Endothelial cell (in vitro differentiated cells): Measurements from ENCODE around the gene MRPL10. TPM values are rescaled to one million over a fixed set of nuclear protein-coding genes. Genes with fewer than 3 reads are reported as not detected.

Source experiments
- DNase-seq: peaks from one replicate; pipeline ENCODE4 v3.0.0; 2021; ENCODE audit warnings: low spot score
- H3K27ac Mint-ChIP-seq: one replicate; pipeline ENCODE4 v1.8.0; 2021; ENCODE audit warnings: mixed read lengths, inconsistent platforms; ENCODE audit not compliant: unreplicated experiment
- H3K27me3 Mint-ChIP-seq: one replicate; pipeline ENCODE4 v1.8.0; 2021; ENCODE audit warnings: mild to moderate bottlenecking, moderate library complexity, mixed read lengths, inconsistent platforms; ENCODE audit not compliant: unreplicated experiment
- H3K36me3 Mint-ChIP-seq: one replicate; pipeline ENCODE4 v1.8.0; 2021; ENCODE audit warnings: mild to moderate bottlenecking, low read depth, mixed read lengths, inconsistent platforms; ENCODE audit not compliant: unreplicated experiment
- H3K4me1 Mint-ChIP-seq: one replicate; pipeline ENCODE4 v1.8.0; 2021; ENCODE audit warnings: mild to moderate bottlenecking, mixed read lengths, inconsistent platforms; ENCODE audit not compliant: unreplicated experiment
- H3K4me3 Mint-ChIP-seq: one replicate; pipeline ENCODE4 v1.8.0; 2021; ENCODE audit warnings: mild to moderate bottlenecking, mixed read lengths, inconsistent platforms; ENCODE audit not compliant: unreplicated experiment
- H3K9me3 Mint-ChIP-seq: one replicate; pipeline ENCODE4 v1.8.0; 2021; ENCODE audit warnings: mixed read lengths, inconsistent platforms; ENCODE audit not compliant: unreplicated experiment
- total RNA-seq: library from RNA; stranded (reverse); fragmentation: NEBNext Ultra II Directional; extraction: Animal tissue kit (Norgen Biotek cat#: 25700); gene quantifications from one replicate; pipeline ENCODE4 v1.2.1, GENCODE V29; 2021; ENCODE audit not compliant: unreplicated experiment
- TF ChIP-seq, protein P1 (sequence below): fragments of 200-600 bp; sonication (generic); IDR thresholded peaks from one replicate; pipeline ENCODE4 v1.5.0; 2021; ENCODE audit warnings: antibody characterized with exemption; ENCODE audit not compliant: unreplicated experiment

Gene MRPL10
- total RNA-seq, 1 donor from 2014 or later, result 56.3 TPM

DNA sequence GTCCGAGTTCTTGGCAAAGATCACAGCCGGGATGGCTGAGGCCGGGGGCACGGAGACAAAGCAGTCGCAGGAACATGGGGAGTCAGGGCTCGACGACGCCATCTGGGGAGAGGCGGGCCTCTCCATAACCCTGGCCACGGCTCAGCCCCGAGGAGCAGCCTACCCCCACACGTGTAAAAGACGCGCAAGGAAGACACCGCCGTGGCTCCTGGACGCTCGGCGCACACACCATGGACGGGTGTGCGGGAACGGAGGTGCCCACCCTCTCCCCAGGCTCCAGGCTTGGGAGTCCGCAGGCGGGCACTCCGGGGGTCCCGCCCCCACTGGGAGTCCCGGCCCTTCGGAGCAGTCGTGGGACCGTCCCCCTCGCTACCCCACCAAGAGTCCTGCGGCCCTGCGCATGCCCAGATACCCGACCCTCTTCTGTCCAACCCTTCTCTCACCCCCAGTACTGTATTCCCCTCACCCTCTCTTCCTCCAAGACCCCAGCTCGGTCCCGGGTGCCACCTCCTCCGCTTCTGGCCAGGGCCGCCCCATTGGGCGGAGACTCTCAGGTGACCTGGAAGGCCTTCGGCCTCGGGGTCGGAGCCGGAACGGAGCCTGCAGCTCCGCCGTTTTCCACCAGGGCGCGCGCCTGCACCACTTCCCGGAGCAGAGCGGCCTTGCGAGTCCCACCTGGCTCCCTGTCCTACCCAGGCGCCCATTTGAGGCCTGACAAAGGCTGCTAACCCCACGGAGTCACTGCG lies 9.6 kb upstream of the MRPL10 start, which contains the start of gene SCRN2:
TSS of gene SCRN2 (minus strand) at position 532 of the 746 bp plus-strand sequence. CDS start at position 102, 430 bp downstream.
- Mint-ChIP-seq H3K4me3 (peak within 1 kb of the TSS; percentile 95), H3K27ac (peak within 1 kb of the TSS; percentile 61), H3K36me3 (peaks cover 6% of the 10 kb centered on the region), H3K4me1 (peaks cover 43% of the 10 kb centered on the region), H3K27me3 (peaks cover 2% of the 10 kb centered on the region), H3K9me3 (no peaks in the 10 kb centered on the region)
- peak; percentile 99 for DNase-seq
- TF ChIP-seq, protein P1, sequence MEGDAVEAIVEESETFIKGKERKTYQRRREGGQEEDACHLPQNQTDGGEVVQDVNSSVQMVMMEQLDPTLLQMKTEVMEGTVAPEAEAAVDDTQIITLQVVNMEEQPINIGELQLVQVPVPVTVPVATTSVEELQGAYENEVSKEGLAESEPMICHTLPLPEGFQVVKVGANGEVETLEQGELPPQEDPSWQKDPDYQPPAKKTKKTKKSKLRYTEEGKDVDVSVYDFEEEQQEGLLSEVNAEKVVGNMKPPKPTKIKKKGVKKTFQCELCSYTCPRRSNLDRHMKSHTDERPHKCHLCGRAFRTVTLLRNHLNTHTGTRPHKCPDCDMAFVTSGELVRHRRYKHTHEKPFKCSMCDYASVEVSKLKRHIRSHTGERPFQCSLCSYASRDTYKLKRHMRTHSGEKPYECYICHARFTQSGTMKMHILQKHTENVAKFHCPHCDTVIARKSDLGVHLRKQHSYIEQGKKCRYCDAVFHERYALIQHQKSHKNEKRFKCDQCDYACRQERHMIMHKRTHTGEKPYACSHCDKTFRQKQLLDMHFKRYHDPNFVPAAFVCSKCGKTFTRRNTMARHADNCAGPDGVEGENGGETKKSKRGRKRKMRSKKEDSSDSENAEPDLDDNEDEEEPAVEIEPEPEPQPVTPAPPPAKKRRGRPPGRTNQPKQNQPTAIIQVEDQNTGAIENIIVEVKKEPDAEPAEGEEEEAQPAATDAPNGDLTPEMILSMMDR, result peak; percentile 97

DNA sequence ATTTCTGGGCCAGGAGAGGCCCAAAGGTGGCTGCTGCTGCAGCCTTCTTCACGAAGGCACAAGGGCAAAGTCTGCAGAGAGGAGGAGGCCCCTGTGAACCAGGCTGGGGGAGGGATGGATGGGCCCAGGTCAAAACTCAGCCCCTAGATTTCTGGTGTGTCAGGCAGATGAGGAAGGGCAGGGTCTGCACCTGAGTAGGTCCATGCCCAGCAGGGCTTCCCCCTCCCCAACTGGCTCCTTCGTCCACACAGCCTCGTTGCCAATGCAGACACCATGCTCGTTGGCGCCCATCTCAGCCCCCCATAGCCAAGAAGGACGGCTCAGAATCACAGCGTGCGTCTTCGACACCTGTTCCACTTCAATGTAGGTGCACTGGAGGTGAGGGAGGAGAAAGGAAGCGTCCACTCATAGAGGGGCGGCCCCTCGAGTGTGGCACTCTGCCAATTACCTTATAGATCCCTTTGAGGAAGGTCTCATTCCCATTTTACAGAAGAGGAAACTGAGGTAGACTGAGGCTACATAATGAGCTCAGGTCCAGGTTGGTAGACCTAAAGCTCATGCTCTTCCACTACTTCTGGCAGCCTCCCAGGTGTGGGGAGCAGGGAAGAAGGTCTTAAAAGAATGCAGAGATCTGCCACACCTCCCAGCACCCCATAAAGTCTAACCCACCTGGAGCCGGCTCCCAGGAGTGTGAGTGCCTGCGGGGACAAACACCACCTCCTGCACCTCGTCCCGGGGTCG lies 8.8 kb upstream of the MRPL10 start:
- Mint-ChIP-seq H3K9me3 (no peaks in the 10 kb centered on the region), H3K4me3 (peak overlapping the region; percentile 90), H3K4me1 (peaks cover 46% of the 10 kb centered on the region), H3K27me3 (peaks cover 2% of the 10 kb centered on the region), H3K36me3 (peaks cover 11% of the 10 kb centered on the region), H3K27ac (no peak overlapping the region)
- TF ChIP-seq, protein P1, result no peak
- DNase-seq, result no peak

DNA sequence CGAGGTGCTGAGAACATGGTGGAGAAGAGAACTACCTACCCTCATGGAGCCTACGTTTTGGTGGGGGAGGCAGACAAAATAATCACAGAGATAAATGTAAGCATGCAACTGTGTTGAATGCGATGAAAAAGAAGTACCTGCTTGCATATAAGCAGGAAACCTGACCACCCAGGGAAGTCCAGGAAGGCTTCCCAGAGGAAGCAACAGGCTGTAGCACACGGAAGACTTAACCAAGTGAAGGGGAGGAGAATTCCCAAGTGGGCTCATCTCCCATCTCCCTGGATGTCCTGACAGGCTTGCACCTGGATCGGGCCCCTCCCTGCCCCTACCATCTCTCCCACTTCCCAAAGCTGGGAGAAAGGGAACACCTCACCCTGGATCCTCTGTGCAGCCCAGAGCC lies 7.7 kb upstream of the MRPL10 start:
- peaks cover 3% of the 10 kb centered on the region for H3K27me3 Mint-ChIP-seq
- H3K4me1 Mint-ChIP-seq, result peaks cover 52% of the 10 kb centered on the region
- H3K36me3 Mint-ChIP-seq, result peaks cover 16% of the 10 kb centered on the region
- no peak overlapping the region for H3K4me3 Mint-ChIP-seq
- no peaks in the 10 kb centered on the region for H3K9me3 Mint-ChIP-seq
- H3K27ac Mint-ChIP-seq, result no peak overlapping the region
- DNase-seq, result no peak
- TF ChIP-seq, protein P1, result no peak

DNA sequence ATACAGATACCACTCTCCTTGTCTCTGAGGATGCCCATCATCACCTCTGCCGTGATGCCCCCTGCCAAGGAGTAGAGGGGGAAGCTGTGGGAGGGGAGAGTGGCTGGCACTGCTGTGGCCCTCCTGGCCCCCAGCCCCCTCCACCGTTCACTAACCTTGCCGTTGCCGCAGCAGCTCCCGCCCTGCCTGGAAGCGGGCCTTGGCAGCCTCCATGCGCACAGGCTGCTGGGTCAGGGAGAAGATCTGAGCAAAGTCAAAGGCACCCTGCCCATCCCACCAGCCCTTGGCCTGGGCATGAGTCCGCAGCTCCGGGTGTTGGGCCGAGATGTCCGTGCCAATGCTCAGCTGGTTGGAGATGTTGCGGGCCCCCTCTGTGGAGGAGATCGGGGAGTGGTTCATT lies 7.3 kb upstream of the MRPL10 start:
- H3K4me1 Mint-ChIP-seq, result peaks cover 56% of the 10 kb centered on the region
- peaks cover 16% of the 10 kb centered on the region for H3K36me3 Mint-ChIP-seq
- H3K27ac Mint-ChIP-seq, result no peak overlapping the region
- H3K27me3 Mint-ChIP-seq, result peaks cover 3% of the 10 kb centered on the region
- no peaks in the 10 kb centered on the region for H3K9me3 Mint-ChIP-seq
- DNase-seq, result no peak
- TF ChIP-seq, protein P1, result no peak
- no peak overlapping the region for H3K4me3 Mint-ChIP-seq
